Right hindlimb (tissue), 1 donor: ENCODE measurements around the gene NOX5.

Experiments
- DNase-seq: peaks from one replicate; pipeline ENCODE4 v3.0.0-alpha.2; 2018

The NOX5 gene

DNA sequence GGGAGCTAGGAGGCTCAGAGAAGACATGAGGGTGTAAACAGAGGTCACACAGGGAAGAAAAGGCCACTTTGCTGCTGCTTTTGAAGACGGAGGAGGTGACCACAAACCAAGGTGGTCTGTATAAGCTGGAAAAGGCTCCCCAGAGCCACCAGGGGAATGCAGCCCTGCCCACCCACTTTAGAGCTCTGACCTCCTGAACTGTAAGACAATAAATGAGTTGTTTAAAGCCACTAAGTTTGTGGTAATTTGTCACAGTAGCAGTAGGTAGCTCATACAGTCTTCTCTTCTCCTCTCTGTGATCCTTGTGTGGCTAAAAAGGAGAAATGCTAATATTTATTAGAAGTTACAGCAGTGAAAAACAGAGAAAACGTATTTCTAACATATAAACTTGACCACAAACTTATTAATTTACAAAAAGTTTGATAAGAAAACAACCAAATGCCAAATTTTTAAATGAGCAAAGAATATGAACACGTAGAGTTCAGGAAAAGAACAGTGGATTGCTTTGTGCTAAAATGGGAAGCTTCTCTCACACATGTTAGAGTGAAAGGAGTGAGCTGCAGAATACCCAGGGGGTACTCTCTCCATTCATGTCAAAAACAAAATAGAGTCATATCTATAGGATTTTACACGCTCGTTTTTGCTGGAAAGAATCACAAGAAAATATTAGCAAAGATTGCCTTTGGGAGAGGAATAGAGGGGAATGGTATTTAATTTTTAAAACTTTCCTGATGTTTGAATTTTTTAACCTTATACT, 71.0 kb downstream of the NOX5 start:
- no peak for DNase-seq

DNA sequence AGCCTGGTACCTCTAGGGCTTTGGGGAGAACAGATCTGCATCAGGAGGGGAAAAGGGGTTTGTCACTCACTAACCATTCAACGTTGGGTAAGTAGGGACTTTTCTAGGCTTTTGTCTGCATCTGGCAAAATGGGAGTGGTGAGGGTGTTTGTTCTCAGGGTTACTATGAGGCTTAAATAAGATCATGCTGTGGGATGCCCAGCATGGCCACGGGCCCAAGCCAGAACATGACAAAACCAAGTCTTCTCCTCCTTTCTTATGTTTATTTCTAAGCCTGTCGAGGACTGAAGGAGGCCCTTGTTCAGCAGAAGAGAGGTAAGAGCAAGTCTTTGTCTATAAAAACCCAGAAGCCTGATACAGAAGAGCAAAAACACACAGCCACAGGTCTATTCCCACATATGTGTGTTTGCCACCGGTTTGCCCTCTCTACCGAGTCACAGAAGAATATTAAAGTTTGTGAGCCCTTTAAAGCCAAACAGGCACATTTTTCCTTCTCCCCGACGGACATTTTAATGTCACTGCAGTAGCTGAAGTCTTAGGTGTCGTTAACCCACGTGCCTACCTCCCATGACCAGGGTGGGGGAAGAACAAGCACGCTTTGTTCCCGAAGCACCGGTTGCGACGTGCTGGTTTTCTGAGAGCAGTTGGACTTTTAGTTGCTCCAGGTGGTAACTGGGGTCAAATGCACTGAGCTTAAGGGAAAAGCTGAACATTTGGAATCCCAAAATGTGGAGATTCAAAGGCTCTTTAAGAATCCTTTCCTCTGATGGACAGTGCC, 72.1 kb downstream of the NOX5 start:
- no peak for DNase-seq

DNA sequence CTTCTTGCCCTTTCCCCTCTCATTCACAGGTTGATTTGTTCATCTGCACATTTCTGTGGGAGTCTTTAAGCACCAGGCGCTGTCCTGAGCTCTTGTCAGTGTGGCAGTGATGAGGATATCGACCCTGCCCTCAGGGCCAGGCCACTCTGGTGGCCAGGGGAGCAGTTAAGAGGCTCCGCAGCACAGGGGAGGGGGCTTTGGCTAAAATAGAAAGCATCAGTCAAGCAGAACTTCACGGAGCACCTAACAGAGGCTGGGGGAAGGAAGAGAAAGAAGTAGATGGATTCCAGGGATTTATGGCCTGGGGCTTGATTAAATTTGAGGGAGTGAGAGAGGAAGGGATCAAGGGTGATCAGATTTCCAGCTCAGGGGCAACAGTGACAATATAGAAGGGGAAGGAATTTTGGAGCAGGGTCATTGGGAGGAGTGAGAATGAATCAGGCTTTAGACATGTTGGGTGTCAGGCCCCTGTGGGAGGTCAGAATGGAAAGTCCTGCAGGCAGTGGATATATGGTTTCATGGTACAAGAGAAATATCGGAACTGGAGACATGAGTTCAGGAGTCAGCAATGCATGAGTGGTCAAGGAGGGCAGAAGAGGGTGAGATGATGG, 73.0 kb downstream of the NOX5 start:
- DNase-seq = no peak

DNA sequence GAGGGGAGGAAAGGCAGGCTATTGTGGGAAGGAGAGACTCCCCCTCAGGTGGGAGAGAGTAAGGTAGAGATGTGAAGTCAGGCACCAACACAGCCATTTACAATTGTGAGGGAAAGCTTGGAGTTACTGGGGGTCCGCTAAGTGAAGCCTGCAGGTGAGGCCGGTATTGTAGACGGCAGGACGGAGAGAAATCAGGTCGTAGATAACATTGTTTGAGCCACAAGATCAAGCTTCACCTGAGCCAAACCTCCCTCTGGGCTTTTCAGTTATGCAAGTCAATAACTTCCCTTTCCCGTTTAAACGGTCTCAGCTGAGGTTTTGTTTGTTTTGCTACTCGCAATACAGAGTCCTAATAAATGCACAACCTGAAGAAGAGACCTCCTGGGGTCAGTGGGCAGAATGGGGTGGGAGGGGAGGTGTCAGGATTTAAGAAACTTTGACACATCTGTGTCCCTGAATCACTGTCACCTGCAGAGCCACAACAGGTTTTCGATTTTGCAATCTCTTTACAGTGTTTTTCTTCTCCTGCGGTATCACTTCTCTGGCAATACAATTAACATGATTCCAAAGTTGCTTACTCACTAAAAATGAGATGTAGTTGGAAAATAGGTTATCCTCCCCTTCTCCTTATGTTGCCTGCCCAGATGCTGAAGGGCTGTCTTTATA, 73.9 kb downstream of the NOX5 start:
- DNase-seq = no peak

DNA sequence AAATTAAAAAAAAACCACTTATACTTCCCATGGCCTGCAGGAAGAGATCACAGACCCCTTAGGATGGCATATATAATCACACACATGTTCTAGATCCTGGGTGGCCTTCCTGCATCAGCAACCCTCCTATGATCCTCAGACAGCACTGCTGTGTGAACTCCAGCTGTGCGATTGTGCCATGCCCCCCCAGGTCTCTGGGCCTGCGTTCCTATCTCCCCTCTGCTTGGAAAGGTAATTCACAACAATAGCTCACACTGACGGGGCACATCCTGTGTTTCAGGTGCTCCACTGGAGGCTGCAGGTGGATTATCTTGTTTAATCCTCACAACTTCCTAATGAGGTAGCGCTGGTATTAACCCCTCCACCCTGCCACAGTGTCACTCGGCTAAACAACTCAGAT, 74.8 kb downstream of the NOX5 start:
- DNase-seq = no peak

DNA sequence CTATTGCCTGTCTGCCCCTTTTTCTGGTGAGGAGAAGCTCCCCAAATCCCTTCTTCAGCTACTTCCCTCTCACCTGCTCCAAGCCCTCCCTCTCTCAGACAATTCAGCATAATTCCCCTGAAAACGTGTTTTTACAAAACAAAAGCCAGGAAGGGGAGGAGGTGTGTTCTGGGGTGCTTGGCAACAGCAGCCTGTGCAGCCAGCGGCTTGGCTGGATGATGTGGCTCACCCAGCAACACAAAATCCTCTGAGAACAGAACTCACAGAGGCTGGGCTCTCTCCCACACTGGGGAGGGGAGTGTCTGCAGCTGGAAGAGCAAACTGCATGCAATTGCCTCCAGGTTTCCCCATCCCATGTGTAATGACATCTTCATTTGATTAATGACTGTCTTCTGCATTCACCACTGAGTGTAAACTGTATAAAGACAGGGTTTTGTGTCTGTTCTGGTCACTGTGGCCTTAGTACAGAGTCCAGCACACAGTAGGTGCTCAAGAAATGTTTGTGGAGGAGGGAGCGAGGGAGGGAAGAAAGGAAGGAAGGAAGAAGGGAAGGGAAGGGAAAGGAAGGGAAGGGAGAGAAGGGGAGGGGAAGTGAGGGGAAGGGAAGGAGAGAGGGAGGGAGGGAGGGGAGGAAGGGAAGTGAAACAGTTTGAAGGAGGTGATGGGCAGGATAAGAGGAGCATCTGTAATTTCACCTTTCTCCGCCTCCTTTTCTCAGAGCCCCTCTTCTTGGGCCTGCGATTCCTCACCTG, 75.9 kb downstream of the NOX5 start:
- DNase-seq = peak; percentile 62

DNA sequence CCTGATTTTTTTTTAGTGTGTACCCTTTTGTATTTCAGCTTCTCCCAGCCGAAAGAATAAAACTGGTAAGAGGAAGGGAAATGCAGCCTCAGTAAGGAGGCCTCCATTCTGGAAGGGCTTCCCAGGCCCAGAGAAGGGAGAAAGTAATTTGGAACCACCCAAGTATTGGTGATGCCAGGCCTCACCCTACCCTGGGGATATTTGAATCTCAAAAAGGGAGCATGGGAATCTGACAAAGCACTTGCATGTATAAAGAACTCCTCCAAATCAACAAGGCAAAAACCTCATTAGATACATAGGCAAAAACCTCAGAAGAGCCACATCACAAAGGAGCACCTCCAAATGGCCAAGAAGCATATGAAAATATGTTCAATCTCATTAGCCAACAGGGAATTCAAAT, 77.2 kb downstream of the NOX5 start:
- DNase-seq = no peak

DNA sequence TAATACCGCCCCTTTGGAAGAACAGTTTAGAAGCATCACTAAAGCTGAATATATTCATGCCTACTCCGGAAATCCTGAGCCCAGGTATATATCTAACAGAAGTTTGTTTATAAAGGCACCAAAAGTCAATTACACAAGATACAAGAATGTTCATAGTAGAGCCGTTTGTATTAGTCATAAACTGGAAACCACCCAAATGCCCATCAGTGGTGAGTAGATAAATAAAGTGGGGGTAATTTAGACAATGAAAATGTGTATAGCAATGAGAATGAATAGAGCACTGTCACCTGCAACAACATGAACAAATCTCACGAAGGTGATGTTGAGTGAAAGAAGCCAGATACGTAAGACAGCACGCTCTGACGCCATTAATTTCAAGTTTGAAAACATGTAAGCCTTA, 77.7 kb downstream of the NOX5 start:
- DNase-seq = no peak

DNA sequence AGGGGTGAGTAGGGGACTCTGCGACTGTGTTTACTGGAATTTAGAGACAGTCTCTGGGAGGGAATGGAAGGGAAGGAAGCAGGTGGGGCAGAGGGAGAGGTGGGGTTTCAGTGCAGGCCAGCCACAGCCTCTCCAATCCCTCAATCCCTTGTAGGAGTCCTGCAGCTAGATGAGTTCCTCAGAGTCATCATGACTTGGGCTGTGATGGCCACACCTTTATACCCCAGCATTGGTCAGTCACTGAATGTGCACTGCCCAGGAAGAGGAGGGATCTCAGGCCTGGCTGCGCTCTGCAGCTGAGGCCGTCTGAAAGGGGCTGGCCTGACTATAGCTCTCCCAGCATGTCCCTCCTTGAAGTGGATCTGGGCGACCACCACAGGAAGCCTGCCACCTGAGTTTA, 78.6 kb downstream of the NOX5 start:
- peak; percentile 68 for DNase-seq

DNA sequence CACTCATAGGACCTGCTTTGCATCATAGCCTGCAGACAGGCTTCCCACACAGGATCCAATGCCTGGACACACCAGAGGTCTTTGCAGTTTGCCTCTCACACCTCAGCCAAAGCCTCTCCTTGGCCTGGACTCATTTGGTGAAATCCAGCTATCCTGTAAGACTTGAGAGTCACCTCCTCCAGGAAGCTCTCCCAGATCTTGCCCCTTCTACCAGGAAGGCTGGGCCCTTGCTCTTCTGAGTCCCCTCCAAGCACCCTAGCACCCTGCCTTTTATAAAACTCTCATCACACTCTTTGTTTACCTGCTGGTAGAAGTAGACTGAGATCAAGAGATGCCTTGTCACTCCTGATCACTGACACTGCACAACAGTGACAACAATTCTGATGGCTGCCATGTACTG, 79.1 kb downstream of the NOX5 start:
- DNase-seq = no peak

DNA sequence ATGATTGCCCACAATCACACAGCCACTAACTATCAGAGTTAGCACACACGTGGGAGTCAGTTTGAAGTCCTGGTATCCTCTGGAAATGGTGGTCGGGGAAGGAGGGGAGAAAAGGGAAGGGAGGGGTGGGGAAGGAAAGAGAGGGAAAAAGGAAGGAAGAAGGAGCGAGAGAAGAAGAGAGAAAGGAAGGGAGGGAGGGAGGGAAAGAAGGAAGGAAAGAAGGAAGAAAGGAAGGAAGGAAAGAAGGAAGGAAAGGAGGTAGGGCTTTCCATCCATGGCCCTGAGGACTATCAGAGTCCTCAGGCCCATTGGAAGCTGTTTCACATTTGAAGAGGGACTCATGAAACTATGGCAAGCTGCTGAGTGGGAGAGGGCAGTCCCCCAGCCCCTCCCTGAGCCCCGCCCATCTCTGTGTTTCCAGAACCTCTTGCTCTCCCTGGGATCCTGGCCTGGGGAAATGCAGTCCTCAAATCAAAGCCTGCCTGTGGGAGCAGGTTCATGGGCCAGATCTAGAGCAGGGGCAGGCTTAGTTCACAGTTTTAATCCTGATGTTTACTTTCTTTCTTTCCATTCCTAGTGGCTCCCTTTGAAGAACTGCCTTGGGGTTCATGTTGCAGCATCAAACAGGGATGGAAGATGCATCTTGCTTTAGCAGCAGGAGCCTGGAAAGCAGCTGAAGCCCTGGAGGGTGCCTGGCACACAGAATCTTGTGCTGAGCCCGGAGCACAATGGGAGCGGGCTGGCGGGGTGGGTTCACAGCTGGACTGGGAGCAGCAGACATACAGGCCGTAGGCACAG, 79.8 kb downstream of the NOX5 start:
- DNase-seq = no peak

DNA sequence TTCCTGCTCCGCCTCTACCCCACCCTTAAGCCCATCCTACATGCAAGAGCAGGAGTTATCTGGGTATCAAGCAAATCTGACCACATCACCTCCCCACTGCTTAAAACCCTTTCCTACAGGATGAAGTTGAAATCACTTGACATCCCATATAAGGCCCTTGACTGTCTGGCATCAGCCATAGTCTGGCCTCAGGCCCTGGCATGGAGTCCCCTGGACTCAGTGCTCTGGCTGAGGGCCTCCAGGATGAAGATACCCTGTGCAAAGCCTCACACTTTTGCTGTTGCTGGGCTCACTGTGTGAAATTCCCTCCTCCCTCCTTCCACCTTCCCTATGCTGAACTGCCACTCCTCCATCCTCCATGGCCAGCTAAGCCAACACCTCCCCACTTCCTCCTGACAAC, 80.8 kb downstream of the NOX5 start:
- DNase-seq = peak; percentile 51

DNA sequence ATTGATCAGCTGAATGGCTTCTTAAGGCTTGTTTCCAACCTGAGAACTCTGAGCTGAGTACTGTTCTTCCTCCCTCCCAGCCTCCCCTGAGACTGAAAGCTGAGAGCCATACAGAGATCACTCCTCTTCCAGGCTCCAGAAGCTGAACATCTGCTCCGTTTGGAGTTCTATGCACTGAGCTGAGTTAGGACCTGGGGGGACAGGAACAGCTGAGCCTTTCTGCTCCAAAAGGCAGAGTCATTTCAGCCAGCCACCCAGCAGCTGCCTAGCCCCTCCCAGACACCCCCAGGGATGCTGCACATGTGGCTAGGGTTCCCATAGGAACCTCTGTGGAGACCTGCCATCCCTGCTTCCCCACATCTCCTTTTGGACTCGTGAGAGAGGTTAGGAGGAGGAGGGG, 81.7 kb downstream of the NOX5 start:
- DNase-seq = peak; percentile 85

DNA sequence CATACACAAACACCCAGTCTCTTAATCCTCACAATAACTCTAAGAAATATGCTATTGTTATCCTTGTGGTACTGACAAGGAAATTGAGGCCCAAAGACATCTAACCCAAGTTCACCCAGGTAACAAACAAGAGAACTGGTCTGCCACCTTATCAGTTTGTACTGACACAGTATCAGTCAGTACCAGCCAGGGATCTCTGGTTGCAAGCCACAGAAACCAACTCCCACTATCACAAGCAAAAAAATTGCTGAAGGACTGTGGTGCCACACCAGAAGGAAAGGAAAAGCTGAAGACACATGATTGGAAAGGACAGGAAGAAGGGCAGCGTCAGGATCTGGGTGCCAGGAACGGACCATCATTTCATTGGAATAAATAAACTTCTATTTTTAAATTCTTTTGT, 82.1 kb downstream of the NOX5 start:
- DNase-seq = no peak

DNA sequence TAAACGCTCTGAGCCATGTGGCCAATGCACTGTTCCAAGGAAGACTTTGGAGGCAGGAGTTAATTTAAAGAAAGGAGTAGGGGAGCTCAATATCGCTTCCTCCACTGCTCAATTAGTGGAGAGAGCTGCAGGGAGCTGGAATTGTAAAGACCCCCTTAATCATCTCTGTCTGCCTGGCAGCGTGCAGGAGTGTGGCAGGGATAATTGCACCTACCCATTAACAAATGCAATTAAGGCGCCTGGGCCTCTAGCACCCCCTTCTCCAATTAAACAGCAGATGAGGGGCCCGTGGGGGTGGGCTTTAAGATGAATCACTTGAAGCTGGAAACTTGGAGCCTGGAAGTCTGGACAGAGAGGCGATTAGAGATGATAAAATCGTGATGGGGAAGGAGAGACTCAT, 84.3 kb downstream of the NOX5 start:
- DNase-seq = no peak

DNA sequence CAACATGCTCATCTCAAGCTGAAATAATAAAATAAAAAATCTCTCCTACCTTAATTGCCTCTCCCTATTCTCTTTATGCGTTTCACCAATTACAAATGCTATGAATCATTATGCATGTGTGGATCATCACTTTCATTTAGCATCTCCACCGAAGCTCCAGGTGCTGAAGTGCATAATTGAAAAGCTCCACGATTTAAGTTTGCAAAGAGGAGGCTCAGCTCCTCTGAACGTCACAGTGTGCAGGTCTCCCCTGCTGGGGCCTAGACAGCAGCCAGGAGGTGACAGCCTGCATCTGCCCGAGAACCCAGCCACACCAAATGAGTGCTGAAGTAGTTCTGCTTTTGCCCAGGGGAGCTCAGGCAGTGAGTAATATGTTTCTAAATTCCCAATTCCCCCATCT, 85.4 kb downstream of the NOX5 start:
- peak; percentile 33 for DNase-seq

DNA sequence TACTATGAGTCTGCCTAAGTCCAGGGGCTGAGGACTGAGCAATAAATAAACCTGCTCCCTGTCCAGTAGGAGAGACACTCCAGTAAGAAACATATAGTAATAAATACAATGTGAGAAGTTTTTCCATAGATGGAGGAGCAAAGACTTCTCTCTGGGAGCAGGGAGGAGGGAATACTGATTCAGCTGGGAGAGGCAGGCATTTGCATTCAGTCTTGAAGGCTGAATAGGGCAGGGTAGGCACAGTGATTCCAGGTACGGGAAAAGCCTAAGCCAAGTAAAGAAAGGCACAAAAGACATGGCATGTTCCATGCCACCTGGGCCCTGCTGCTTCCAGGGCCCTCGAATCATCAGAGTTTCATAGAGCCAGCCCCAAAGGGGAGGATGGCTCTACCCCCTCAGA, 86.3 kb downstream of the NOX5 start:
- no peak for DNase-seq

DNA sequence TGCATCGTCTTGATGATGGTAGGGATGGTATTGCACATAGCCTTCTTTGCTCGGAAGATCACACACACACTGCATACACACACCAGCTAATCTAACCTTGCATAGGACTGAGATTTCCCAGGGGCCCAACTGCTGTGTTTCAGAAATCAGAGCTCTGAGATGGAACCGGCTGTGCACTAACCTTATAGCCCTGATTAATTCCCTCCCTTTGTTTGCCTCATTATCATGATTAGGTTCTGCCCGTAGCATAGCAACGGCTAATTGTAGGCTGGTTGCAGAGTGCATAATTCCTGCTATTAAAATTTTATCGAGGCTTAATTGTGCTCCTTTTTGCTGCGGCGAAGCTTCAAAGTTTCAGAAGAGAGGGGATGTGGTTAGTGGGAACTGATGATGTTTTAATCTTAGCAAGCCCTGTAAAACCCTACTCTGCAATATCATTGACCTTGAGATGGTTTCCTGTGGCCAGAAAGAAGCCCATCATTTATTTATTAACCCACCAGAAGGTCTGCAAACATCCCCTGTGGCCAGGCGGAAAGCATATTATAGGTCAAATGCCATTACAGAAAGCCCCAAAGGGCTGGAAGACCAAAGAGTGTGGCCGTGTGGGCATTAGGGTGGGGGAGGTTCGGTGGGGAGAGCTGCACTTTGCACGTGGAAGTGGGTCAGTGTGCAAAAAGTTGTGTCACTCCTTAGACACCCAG, 89.7 kb downstream of the NOX5 start:
- no peak for DNase-seq

DNA sequence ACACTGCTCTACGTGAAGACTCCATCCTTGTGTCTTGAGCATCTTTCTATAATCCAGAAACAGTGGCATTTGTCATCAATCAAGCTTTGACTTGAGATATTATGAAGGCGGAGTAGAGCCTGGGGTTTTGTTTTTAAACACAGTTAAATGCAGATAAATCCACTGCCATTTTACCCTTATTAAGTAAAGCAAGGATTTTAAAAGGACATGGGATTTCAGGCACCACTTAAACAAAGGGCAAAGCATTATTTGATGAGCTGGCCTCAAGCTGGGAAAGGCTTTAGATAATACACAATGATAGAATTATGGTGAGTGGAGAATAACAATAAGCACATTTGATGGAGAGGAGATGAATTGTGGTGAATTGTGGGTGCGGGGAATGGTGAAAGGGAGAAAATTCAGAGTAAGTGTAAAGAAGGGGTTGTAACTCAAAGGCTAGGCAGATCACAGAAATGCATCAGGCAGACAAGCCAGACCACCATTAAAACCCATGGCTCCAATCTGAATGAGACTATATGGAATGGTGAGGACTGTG, 91.0 kb downstream of the NOX5 start:
- no peak for DNase-seq

DNA sequence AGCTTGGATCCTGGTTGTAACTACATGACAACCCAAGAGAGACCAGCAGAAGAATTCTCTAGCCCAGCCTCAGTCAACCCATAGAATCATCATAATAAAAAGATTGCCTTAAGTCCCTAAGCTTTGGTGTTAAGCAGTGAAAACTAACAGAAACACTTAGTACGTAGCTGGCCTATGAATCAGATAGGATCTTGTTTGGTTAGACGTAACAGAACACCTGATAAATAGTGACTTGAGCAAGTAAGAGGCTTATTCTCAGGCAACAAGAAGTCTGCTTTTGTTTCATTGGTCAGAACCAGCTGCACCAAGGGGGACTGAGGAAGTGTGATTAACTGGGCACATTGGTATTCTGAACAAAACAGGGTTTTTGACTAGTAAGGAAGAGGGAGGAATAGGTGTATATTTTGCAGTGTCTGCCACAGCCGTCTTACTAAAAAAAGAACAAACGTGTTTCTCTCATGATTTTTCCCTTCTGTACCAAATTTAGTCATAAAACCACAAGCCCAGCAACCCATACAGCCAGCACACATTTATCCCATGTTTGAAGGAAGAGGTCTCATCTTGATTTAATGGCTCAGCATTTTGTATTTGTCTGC, 92.6 kb downstream of the NOX5 start:
- DNase-seq = no peak
